Hippocampal formation (tissue), 2 donors: ENCODE measurements around the gene OR6Y1.

Experiments
- DNase-seq, 2 donors: peaks; one replicate each; lab custom pipeline; 2025; lab: John Stamatoyannopoulos, UW

The OR6Y1 gene

GRCh38 chr1:158506369-158506987 lies 47.7 kb downstream of the OR6Y1 start:
- DNase-seq, result no peak

- peak in 1 of 2 donors; percentile 54 for DNase-seq
Measured at GRCh38 chr1:158496374-158496773, 57.8 kb downstream of the OR6Y1 start.

GRCh38 chr1:158494796-158495195 lies 59.4 kb downstream of the OR6Y1 start:
- no peak for DNase-seq
